H1 (cell line): Measurements from ENCODE around the gene C17orf100. TPM values are rescaled to one million over a fixed set of nuclear protein-coding genes. Genes with fewer than 3 reads are reported as not detected.

Source experiments
- CTCF ChIA-PET: fragments of 300-600 bp; sonication (Branson Sonifier 250); formaldehyde crosslinking; loops from one replicate; lab custom pipeline; 2021; ENCODE audit not compliant: partially characterized antibody; lab: Charles Lee
- POLR2A ChIA-PET: fragments of 300-600 bp; sonication (Branson Sonifier 250); formaldehyde crosslinking; loops from one replicate; lab custom pipeline; 2021; ENCODE audit warnings: inconsistent platforms; ENCODE audit not compliant: partially characterized antibody; lab: Charles Lee
- DNase-seq, 2 experiments: peaks; one replicate each; pipeline versions ENCODE4 v3.0.0 to v3.0.0-alpha.2; 2010 to 2022; ENCODE audit warnings: low spot score in 2 of 2, low read depth in 1 of 2, mixed read lengths in 1 of 2
- FAIRE-seq: peaks from 2 replicates; lab custom pipeline; 2011; peaks lifted over from hg19 to GRCh38; lab: Jason Lieb, UNC
- H2AFZ ChIP-seq: 2 replicates; pipeline ENCODE4 v1.8.1; 2012; ENCODE audit warnings: low read length, inconsistent platforms
- H2AK5ac ChIP-seq: 2 replicates; pipeline ENCODE4 v1.6.1; 2013; ENCODE audit warnings: low read depth, low read length
- H2BK120ac ChIP-seq: replicated peaks from 2 replicates; pipeline ENCODE3; 2013; ENCODE audit warnings: low read depth, low read length, inconsistent platforms
- H2BK12ac ChIP-seq: 2 replicates; pipeline ENCODE4 v1.6.1; 2013; ENCODE audit warnings: low read depth, low read length
- H2BK15ac ChIP-seq: 2 replicates; pipeline ENCODE4 v1.6.1; 2013; ENCODE audit warnings: low read length
- H2BK20ac ChIP-seq: 2 replicates; pipeline ENCODE4 v1.6.1; 2013; ENCODE audit warnings: low read length
- H2BK5ac ChIP-seq: 2 replicates; pipeline ENCODE4 v1.6.1; 2013; ENCODE audit warnings: low read depth, low read length
- H3K14ac ChIP-seq: 2 replicates; pipeline ENCODE4 v1.6.1; 2013; ENCODE audit warnings: inconsistent platforms; ENCODE audit not compliant: insufficient read length
- H3K18ac ChIP-seq: 2 replicates; pipeline ENCODE4 v1.6.1; 2013; ENCODE audit warnings: low read length; ENCODE audit errors: extremely low read depth
- H3K23ac ChIP-seq: 2 replicates; pipeline ENCODE4 v1.6.1; 2013; ENCODE audit warnings: inconsistent platforms; ENCODE audit not compliant: insufficient read length
- H3K23me2 ChIP-seq: 2 replicates; pipeline ENCODE4 v1.6.1; 2013; ENCODE audit warnings: low read depth, low read length
- H3K27ac ChIP-seq: 2 replicates; pipeline ENCODE4 v1.6.1; 2011; ENCODE audit warnings: low read depth, low read length, inconsistent platforms
- H3K27me3 ChIP-seq, 4 experiments: replicated peaks in 1 of 4; 1 replicate in 1 of 4; 2 replicates in 3 of 4; pipeline versions ENCODE4 v1.6.1 to v1.8.1; 2011 to 2013; ENCODE audit warnings: low read length in 3 of 4, mild to moderate bottlenecking in 3 of 4, inconsistent platforms in 2 of 4, mixed read lengths in 2 of 4, moderate library complexity in 1 of 4; ENCODE audit not compliant: control insufficient read depth in 3 of 4, insufficient read depth in 3 of 4; ENCODE audit errors: extremely low read depth in 1 of 4
- H3K36me3 ChIP-seq, 4 experiments: 2 replicates each; pipeline versions ENCODE4 v1.6.1 to v1.8.1; 2011 to 2013; ENCODE audit warnings: mild to moderate bottlenecking in 4 of 4, low read length in 3 of 4, moderate library complexity in 2 of 4, control low read depth in 1 of 4, inconsistent platforms in 1 of 4; ENCODE audit not compliant: insufficient read depth in 4 of 4, control insufficient read depth in 2 of 4
- H3K4ac ChIP-seq: replicated peaks from 2 replicates; pipeline ENCODE3; 2013; ENCODE audit warnings: low read length, low read depth, mixed read lengths, inconsistent platforms; ENCODE audit not compliant: insufficient read length
- H3K4me1 ChIP-seq, 4 experiments: replicated peaks in 1 of 4; 1 replicate in 1 of 4; 2 replicates in 3 of 4; pipeline versions ENCODE4 v1.6.1 to v1.8.1; 2011 to 2013; ENCODE audit warnings: low read length in 3 of 4, inconsistent platforms in 2 of 4, mixed read lengths in 1 of 4; ENCODE audit not compliant: insufficient read depth in 4 of 4, control insufficient read depth in 3 of 4
- H3K4me2 ChIP-seq, 2 experiments: 2 replicates each; pipeline versions ENCODE4 v1.6.1 to v1.8.1; 2011 to 2013; ENCODE audit warnings: low read depth in 2 of 2, low read length in 2 of 2, control low read depth in 1 of 2, inconsistent platforms in 1 of 2, mild to moderate bottlenecking in 1 of 2; ENCODE audit not compliant: insufficient read depth in 1 of 2
- H3K4me3 ChIP-seq, 4 experiments: fragments of 200-600, 300-600 bp in 1 of 4; sonication (generic), shearing (Covaris generic), sonication (Bioruptor Twin) in 1 of 4; 2 replicates each; pipeline versions ENCODE4 v1.5.1 to v1.8.1; 2011 to 2016; ENCODE audit warnings: low read length in 4 of 4, low read depth in 3 of 4, control low read depth in 2 of 4, inconsistent platforms in 2 of 4, mild to moderate bottlenecking in 2 of 4, mixed read lengths in 1 of 4, moderate library complexity in 1 of 4; ENCODE audit not compliant: insufficient read depth in 2 of 4; ENCODE audit errors: extremely low read depth in 1 of 4
- H3K56ac ChIP-seq: replicated peaks from 2 replicates; pipeline ENCODE3; 2013; ENCODE audit warnings: low read depth, mild to moderate bottlenecking, mixed read lengths, low read length, inconsistent platforms; ENCODE audit not compliant: insufficient read length
- H3K79me1 ChIP-seq: 2 replicates; pipeline ENCODE4 v1.6.1; 2013; ENCODE audit warnings: low read depth, low read length, control low read depth
- H3K79me2 ChIP-seq, 2 experiments: 2 replicates each; pipeline versions ENCODE4 v1.6.1 to v1.8.1; 2012 to 2013; ENCODE audit warnings: low read length in 2 of 2, mild to moderate bottlenecking in 2 of 2, inconsistent platforms in 1 of 2; ENCODE audit not compliant: insufficient read depth in 2 of 2, control insufficient read depth in 1 of 2
- H3K9ac ChIP-seq, 4 experiments: replicated peaks in 1 of 4; 1 replicate in 1 of 4; 2 replicates in 3 of 4; pipeline versions ENCODE4 v1.6.1 to v1.8.1; 2011 to 2013; ENCODE audit warnings: low read depth in 3 of 4, low read length in 3 of 4, control low read depth in 2 of 4, mild to moderate bottlenecking in 2 of 4, moderate library complexity in 2 of 4, inconsistent platforms in 1 of 4; ENCODE audit errors: extremely low read depth in 1 of 4
- H3K9me3 ChIP-seq, 2 experiments: 2 replicates each; pipeline versions ENCODE4 v1.6.1 to v1.8.1; 2012 to 2013; ENCODE audit warnings: mild to moderate bottlenecking in 2 of 2, moderate library complexity in 2 of 2, control low read depth in 1 of 2, inconsistent platforms in 1 of 2, low read depth in 1 of 2, low read length in 1 of 2, mixed read lengths in 1 of 2; ENCODE audit not compliant: insufficient read depth in 2 of 2
- H4K20me1 ChIP-seq, 2 experiments: replicated peaks in 1 of 2; 2 replicates each; pipeline versions ENCODE3 to v1.8.1; 2011 to 2013; ENCODE audit warnings: inconsistent platforms in 2 of 2, low read length in 2 of 2, mild to moderate bottlenecking in 1 of 2; ENCODE audit not compliant: insufficient read depth in 2 of 2, control insufficient read depth in 1 of 2
- H4K5ac ChIP-seq: 2 replicates; pipeline ENCODE4 v1.6.1; 2013; ENCODE audit warnings: low read length, low read depth, mixed read lengths, inconsistent platforms; ENCODE audit not compliant: insufficient read length
- H4K8ac ChIP-seq: 2 replicates; pipeline ENCODE4 v1.8.0; 2013; ENCODE audit warnings: mild to moderate bottlenecking, moderate library complexity, low read length, inconsistent platforms; ENCODE audit not compliant: insufficient read depth; ENCODE audit errors: extremely low read depth
- H4K91ac ChIP-seq: replicated peaks from 2 replicates; pipeline ENCODE3; 2013; ENCODE audit warnings: low read length, mixed read lengths, inconsistent platforms; ENCODE audit not compliant: insufficient read length
- ASH2L ChIP-seq: fragments of 200-600, 300-600 bp; sonication (generic); IDR thresholded peaks from one replicate; pipeline ENCODE4 v1.7.1; 2017; ENCODE audit warnings: low read length
- BRCA1 ChIP-seq: IDR thresholded peaks from 2 replicates; pipeline ENCODE4 v1.6.1; 2012; ENCODE audit warnings: low read depth, low read length, improper control_type of control experiment
- CBX8 ChIP-seq: fragments of 300-800, 300-1000 bp; sonication (generic); IDR thresholded peaks from 2 replicates; pipeline ENCODE4 v1.7.1; 2016; ENCODE audit warnings: low read depth, low read length, borderline replicate concordance
- GABPA ChIP-seq: IDR thresholded peaks from 2 replicates; pipeline ENCODE4 v1.6.1; 2011; ENCODE audit warnings: mild to moderate bottlenecking, low read length, moderate library complexity, borderline replicate concordance; ENCODE audit not compliant: insufficient read depth
- JUN ChIP-seq: IDR thresholded peaks from 2 replicates; pipeline ENCODE4 v1.6.1; 2011; ENCODE audit warnings: low read depth, mild to moderate bottlenecking, improper control_type of control experiment, low read length
- NANOG ChIP-seq: IDR thresholded peaks from 2 replicates; pipeline ENCODE4 v1.6.1; 2011; ENCODE audit warnings: low read length, low read depth, mild to moderate bottlenecking, inconsistent platforms; ENCODE audit not compliant: insufficient read depth, poor library complexity, severe bottlenecking
- PHF8 ChIP-seq: fragments of 200-600 bp; sonication (generic); conservative IDR thresholded peaks from 2 replicates; pipeline ENCODE4 v1.7.1; 2012; ENCODE audit warnings: low read depth, mild to moderate bottlenecking, inconsistent platforms, low read length, moderate library complexity
- RFX5 ChIP-seq: IDR thresholded peaks from 2 replicates; pipeline ENCODE4 v1.6.1; 2011; ENCODE audit warnings: low read depth, low read length, improper control_type of control experiment, borderline replicate concordance
- SIRT6 ChIP-seq: IDR thresholded peaks from one replicate; pipeline ENCODE4 v1.7.1; 2012; ENCODE audit warnings: low read length, inconsistent platforms
- SIX5 ChIP-seq: IDR thresholded peaks from 2 replicates; pipeline ENCODE4 v1.6.1; 2011; ENCODE audit warnings: mild to moderate bottlenecking, low read depth, low read length
- SP4 ChIP-seq: IDR thresholded peaks from 2 replicates; pipeline ENCODE4 v1.6.1; 2012; ENCODE audit warnings: low read length, inconsistent platforms
- TAF7 ChIP-seq: optimal IDR thresholded peaks from 2 replicates; pipeline ENCODE3; 2011; ENCODE audit warnings: low read depth, mild to moderate bottlenecking, inconsistent platforms, low read length, moderate library complexity, borderline replicate concordance
- WGBS, 2 experiments: shearing (Covaris generic) in 1 of 2; methylation state at CpG; one replicate each; pipeline versions ENCODE4 v1.1.6 to v1.1.7; 2013 to 2015; ENCODE audit warnings: low lambda C conversion rate in 2 of 2, mixed read lengths in 2 of 2, inconsistent platforms in 1 of 2, low coverage in 1 of 2, missing lambda C conversion rate in 1 of 2; ENCODE audit not compliant: insufficient replicate concordance in 2 of 2, insufficient coverage in 1 of 2, insufficient read length in 1 of 2; ENCODE audit errors: extremely low coverage in 1 of 2, missing lambda C conversion rate in 1 of 2; 5-methylcytosine and 5-hydroxymethylcytosine counted together
- polyA plus RNA-seq, 7 experiments: library from polyadenylated mRNA; depleted of rRNA in 3 of 7; stranded (reverse) in 5 of 7; unstranded in 2 of 7; fragments of >200 nt in 5 of 7; fragments of 200-250 nt in 2 of 7; gene quantifications; 1 replicate in 5 of 7; 2 replicates in 1 of 7; 4 replicates in 1 of 7; pipeline versions ENCODE4 v1.2.1 to v1.2.3, GENCODE V29; 2011 to 2013; ENCODE audit warnings: missing spikeins in 2 of 7, mixed read lengths in 2 of 7
- total RNA-seq: library from RNA; stranded (reverse); fragmentation: NEBNext Ultra II Directional; extraction: Animal tissue kit (Norgen Biotek cat#: 25700); gene quantifications from 2 replicates; pipeline ENCODE4 v1.2.1, GENCODE V29; 2021

The C17orf100 gene
- total and polyA plus RNA-seq, 2 of the 8 experiments (the other 6 are each of a cell fraction or from before 2014, with no cell fraction given) = 2.1 to 2.8 TPM

- ChIA-PET CTCF (interaction anchor here (1.1 to 5.8 kb wide), 13 partner anchors 9 to 210 kb away, joined by 3 to 72 read pairs (median 6); partner anchors contain the start of gene SLC13A5), POLR2A (interaction anchor here (0.8 to 2.0 kb wide), 2 partner anchors 9 to 11 kb away, joined by 3 to 4 read pairs; no protein-coding TSS in a partner anchor)
- TF ChIP-seq SIX5 = no peak
- no peak for TF ChIP-seq BRCA1
- no peak for TF ChIP-seq TAF7
- TF ChIP-seq JUN = no peak
- no peak for TF ChIP-seq ASH2L
- TF ChIP-seq NANOG = no peak
- no peak for TF ChIP-seq CBX8
- no peak for TF ChIP-seq SIRT6
- no peak for TF ChIP-seq SP4
- TF ChIP-seq GABPA = no peak
- no peak for TF ChIP-seq PHF8
- no peak for TF ChIP-seq RFX5
Measured at GRCh38 chr17:6699997-6700947, 48.7 kb downstream of the C17orf100 start.

More at GRCh38 chr17:6699997-6700947, 48.7 kb downstream of the C17orf100 start:
- no peaks in the 10 kb centered on the region; a peak in 2 of 7 replicates for H3K27me3 ChIP-seq
- H3K4me3 ChIP-seq = no peak overlapping the region
- H2BK120ac ChIP-seq = no peak overlapping the region
- no peak overlapping the region for H4K5ac ChIP-seq
- H3K4me1 ChIP-seq = no peaks in the 10 kb centered on the region; a peak in 1 of 7 replicates
- WGBS, 2 experiments = 86% methylated on average over 16 of the region's 16 CpGs; no CpG with 5 or more reads in 1 of the 2 experiments
- DNase-seq (no peak), FAIRE-seq (no peak)
- H3K27ac ChIP-seq = no peak overlapping the region
- no peaks in the 10 kb centered on the region for H3K23me2 ChIP-seq
- H3K23ac ChIP-seq = no peak overlapping the region
- no peaks in the 10 kb centered on the region for H4K20me1 ChIP-seq
- H2BK15ac ChIP-seq = no peak overlapping the region
- no peak overlapping the region for H3K56ac ChIP-seq
- H2AFZ ChIP-seq = no peak overlapping the region
- H3K36me3 ChIP-seq = no peaks in the 10 kb centered on the region
- no peak overlapping the region for H2AK5ac ChIP-seq
- no peak overlapping the region for H3K9ac ChIP-seq
- H2BK20ac ChIP-seq = no peak overlapping the region
- no peaks in the 10 kb centered on the region for H3K79me2 ChIP-seq
- no peak overlapping the region for H3K4me2 ChIP-seq
- no peak overlapping the region for H4K8ac ChIP-seq
- no peak overlapping the region for H4K91ac ChIP-seq
- H3K18ac ChIP-seq = no peak overlapping the region
- no peak overlapping the region for H2BK5ac ChIP-seq
- no peak overlapping the region for H3K4ac ChIP-seq
- H3K14ac ChIP-seq = no peak overlapping the region
- peak overlapping the region; percentile 46; the same call in 1 of the 2 replicates for H2BK12ac ChIP-seq
- no peaks in the 10 kb centered on the region for H3K9me3 ChIP-seq
- H3K79me1 ChIP-seq = no peaks in the 10 kb centered on the region
